ENCODE results near the gene ITGB4.

GRCh38 chr17:75762513-75763268, 41.4 kb downstream of the ITGB4 start:
- no peak for TF ChIP-seq FOXM1 (IDR thresholded peaks at IDR 0.05; ENCODE audit: borderline replicate concordance, low read depth)
- no peak for TF ChIP-seq CEBPB (IDR thresholded peaks at IDR 0.05)
- no peak for TF ChIP-seq YY1 (IDR thresholded peaks at IDR 0.05; ENCODE audit: low read depth)
- no peak for TF ChIP-seq EP300 (IDR thresholded peaks at IDR 0.05; ENCODE audit: borderline replicate concordance)

All from Ishikawa (cell line).